Keratinocyte (primary cell): ENCODE measurements around the gene TFPT.

Experiments
- EZH2 ChIP-seq: IDR thresholded peaks from one replicate; pipeline ENCODE4 v1.6.1; 2012; ENCODE audit warnings: inconsistent platforms, mild to moderate bottlenecking, low read length, moderate library complexity
- TF ChIP-seq, protein P1 (sequence below), 3 experiments: IDR thresholded peaks in 1 of 3; conservative IDR thresholded peaks in 1 of 3; optimal IDR thresholded peaks in 1 of 3; 2 replicates in 2 of 3; 3 replicates in 1 of 3; pipeline versions ENCODE3 to v1.5.1; 2011; ENCODE audit warnings: low read length in 3 of 3, mild to moderate bottlenecking in 3 of 3, moderate library complexity in 2 of 3, control low read depth in 1 of 3, inconsistent platforms in 1 of 3; ENCODE audit not compliant: insufficient read depth in 2 of 3; ENCODE audit errors: extremely low read depth in 1 of 3

DNA sequence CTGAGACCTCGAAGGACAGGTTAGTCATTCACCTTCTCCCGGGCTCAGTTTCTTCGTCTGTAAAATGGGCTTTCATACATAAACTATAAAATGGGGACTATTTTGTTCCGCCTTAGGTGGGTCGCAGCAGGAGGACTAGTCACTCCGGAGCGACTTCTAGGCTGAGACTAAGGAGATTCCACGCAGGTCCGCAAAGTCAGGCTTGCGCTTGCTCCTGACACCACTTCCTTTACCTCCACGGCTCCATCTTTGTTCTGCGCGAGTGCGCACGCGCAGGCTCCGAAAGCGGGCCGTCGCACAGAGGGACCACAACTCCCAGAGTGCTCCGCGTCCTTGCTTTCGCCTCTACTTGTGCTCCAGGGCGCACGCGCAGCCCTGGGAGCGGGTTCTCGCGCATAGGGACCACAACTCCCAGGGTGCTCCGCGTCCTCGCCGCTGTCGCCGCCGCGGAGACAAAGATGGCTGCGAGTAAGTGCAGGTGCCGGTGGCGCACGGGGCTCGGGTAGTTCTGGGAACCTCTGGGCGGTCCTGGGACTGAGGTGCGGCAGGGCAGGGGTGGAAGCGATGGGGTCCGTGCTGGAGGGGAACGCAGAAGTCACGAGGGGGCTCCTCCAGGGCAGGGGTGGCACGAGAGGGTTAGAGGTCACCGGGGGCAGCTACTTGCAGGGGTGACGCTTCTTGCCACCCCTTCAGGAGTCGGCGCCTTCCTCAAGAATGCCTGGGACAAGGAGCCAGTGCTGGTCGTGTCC, 12.9 kb downstream of the TFPT start, which contains the start of gene NDUFA3:
- TF ChIP-seq, protein P1, sequence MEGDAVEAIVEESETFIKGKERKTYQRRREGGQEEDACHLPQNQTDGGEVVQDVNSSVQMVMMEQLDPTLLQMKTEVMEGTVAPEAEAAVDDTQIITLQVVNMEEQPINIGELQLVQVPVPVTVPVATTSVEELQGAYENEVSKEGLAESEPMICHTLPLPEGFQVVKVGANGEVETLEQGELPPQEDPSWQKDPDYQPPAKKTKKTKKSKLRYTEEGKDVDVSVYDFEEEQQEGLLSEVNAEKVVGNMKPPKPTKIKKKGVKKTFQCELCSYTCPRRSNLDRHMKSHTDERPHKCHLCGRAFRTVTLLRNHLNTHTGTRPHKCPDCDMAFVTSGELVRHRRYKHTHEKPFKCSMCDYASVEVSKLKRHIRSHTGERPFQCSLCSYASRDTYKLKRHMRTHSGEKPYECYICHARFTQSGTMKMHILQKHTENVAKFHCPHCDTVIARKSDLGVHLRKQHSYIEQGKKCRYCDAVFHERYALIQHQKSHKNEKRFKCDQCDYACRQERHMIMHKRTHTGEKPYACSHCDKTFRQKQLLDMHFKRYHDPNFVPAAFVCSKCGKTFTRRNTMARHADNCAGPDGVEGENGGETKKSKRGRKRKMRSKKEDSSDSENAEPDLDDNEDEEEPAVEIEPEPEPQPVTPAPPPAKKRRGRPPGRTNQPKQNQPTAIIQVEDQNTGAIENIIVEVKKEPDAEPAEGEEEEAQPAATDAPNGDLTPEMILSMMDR (optimal IDR thresholded peaks at IDR 0.05 in 1 of 3, IDR thresholded peaks at IDR 0.05 in 1 of 3, conservative IDR thresholded peaks at IDR 0.05 in 1 of 3; ENCODE audit: extremely low read depth in 1 of 3, insufficient read depth in 2 of 3, low read length in 3 of 3), result no peak
- TF ChIP-seq EZH2, result no peak
